Measurements from ENCODE around the gene ATP8A1. TPM values are rescaled to one million over a fixed set of nuclear protein-coding genes. Genes with fewer than 3 reads are reported as not detected.

Gene ATP8A1
- total RNA-seq, 2 experiments from 2014 or later: 80.0 to 141 TPM

- no TSS peak for BruUV-seq (replicated peaks)
- intact Hi-C loops (cut with micrococcal nuclease; ENCODE audit: unreplicated experiment): no loop called here
- H4K20me1 ChIP-seq (ENCODE audit: insufficient read depth, low read length): no peaks in the 10 kb centered on the region
- ChIA-PET POLR2A (interaction anchor here (0.5 to 0.7 kb wide), 2 partner anchors 209 to 581 kb away, joined by 3 read pairs; no protein-coding TSS in a partner anchor), CTCF (ENCODE audit: unreplicated experiment) (interaction anchor here (1.7 kb wide), 1 partner anchor 67 kb away, joined by 3 read pairs; no protein-coding TSS in a partner anchor)
- H3K79me2 ChIP-seq (ENCODE audit: insufficient read depth, low read depth, low read length): no peaks in the 10 kb centered on the region
- H3K4me2 ChIP-seq (ENCODE audit: low read length): no peak overlapping the region
- H3K36me3 ChIP-seq (ENCODE audit: insufficient read depth, low read length): no peaks in the 10 kb centered on the region
- TF ChIP-seq EZH2phosphoT487 (IDR thresholded peaks at IDR 0.05; ENCODE audit: borderline replicate concordance, low read depth, low read length) (no peak), CTCF (conservative IDR thresholded peaks at IDR 0.05; ENCODE audit: low read length) (no peak)
- no peak for DNase-seq (ENCODE audit: low spot score)
- no peaks in the 10 kb centered on the region for H3K9me2 ChIP-seq (ENCODE audit: insufficient read depth, low read length)
- no peaks in the 10 kb centered on the region for H3K9me3 ChIP-seq (ENCODE audit: low read length)
- no peak overlapping the region for H3K4me3 ChIP-seq (ENCODE audit: low read depth, low read length, poor library complexity, severe bottlenecking)
- no peak overlapping the region for H2AFZ ChIP-seq (ENCODE audit: low read length)
- H3K27ac ChIP-seq (ENCODE audit: low read depth, low read length, poor library complexity, severe bottlenecking): no peak overlapping the region
- H3K4me1 ChIP-seq (ENCODE audit: insufficient read depth, low read length, poor library complexity, severe bottlenecking): no peaks in the 10 kb centered on the region
Observed at GRCh38 chr4:42366959-42367358, 289.9 kb downstream of the ATP8A1 start.

- ChIA-PET CTCF (ENCODE audit: unreplicated experiment) (no interaction called here), POLR2A (no interaction called here)
- DNase-seq (ENCODE audit: low spot score): no peak
- TF ChIP-seq CTCF (conservative IDR thresholded peaks at IDR 0.05; ENCODE audit: low read length) (no peak), EZH2phosphoT487 (IDR thresholded peaks at IDR 0.05; ENCODE audit: borderline replicate concordance, low read depth, low read length) (no peak)
- Histone ChIP-seq H3K9me3 (ENCODE audit: low read length) (no peaks in the 10 kb centered on the region), H4K20me1 (ENCODE audit: insufficient read depth, low read length) (no peaks in the 10 kb centered on the region), H3K9me2 (ENCODE audit: insufficient read depth, low read length) (no peaks in the 10 kb centered on the region), H3K4me1 (ENCODE audit: insufficient read depth, low read length, poor library complexity, severe bottlenecking) (no peaks in the 10 kb centered on the region), H3K79me2 (ENCODE audit: insufficient read depth, low read depth, low read length) (no peaks in the 10 kb centered on the region), H2AFZ (ENCODE audit: low read length) (no peak overlapping the region), H3K4me3 (ENCODE audit: low read depth, low read length, poor library complexity, severe bottlenecking) (no peak overlapping the region), H3K36me3 (ENCODE audit: insufficient read depth, low read length) (no peaks in the 10 kb centered on the region), H3K4me2 (ENCODE audit: low read length) (no peak overlapping the region), H3K27ac (ENCODE audit: low read depth, low read length, poor library complexity, severe bottlenecking) (no peak overlapping the region)
- intact Hi-C loops (cut with micrococcal nuclease; ENCODE audit: unreplicated experiment): no loop called here
- BruUV-seq (replicated peaks): no TSS peak
Observed at GRCh38 chr4:42364266-42365053, 292.4 kb downstream of the ATP8A1 start.

GRCh38 chr4:42363614-42364013, 293.3 kb downstream of the ATP8A1 start:
- intact Hi-C loops (cut with micrococcal nuclease; ENCODE audit: unreplicated experiment): no loop called here
- ChIA-PET CTCF (ENCODE audit: unreplicated experiment) (no interaction called here), POLR2A (no interaction called here)
- Histone ChIP-seq H2AFZ (ENCODE audit: low read length) (no peak overlapping the region), H3K4me3 (ENCODE audit: low read depth, low read length, poor library complexity, severe bottlenecking) (no peak overlapping the region), H3K79me2 (ENCODE audit: insufficient read depth, low read depth, low read length) (no peaks in the 10 kb centered on the region), H4K20me1 (ENCODE audit: insufficient read depth, low read length) (no peaks in the 10 kb centered on the region), H3K4me2 (ENCODE audit: low read length) (no peak overlapping the region), H3K36me3 (ENCODE audit: insufficient read depth, low read length) (no peaks in the 10 kb centered on the region), H3K9me2 (ENCODE audit: insufficient read depth, low read length) (no peaks in the 10 kb centered on the region), H3K27ac (ENCODE audit: low read depth, low read length, poor library complexity, severe bottlenecking) (no peak overlapping the region), H3K4me1 (ENCODE audit: insufficient read depth, low read length, poor library complexity, severe bottlenecking) (no peaks in the 10 kb centered on the region), H3K9me3 (ENCODE audit: low read length) (no peaks in the 10 kb centered on the region)
- no TSS peak for BruUV-seq (replicated peaks)
- DNase-seq (ENCODE audit: low spot score): no peak
- TF ChIP-seq CTCF (conservative IDR thresholded peaks at IDR 0.05; ENCODE audit: low read length) (no peak), EZH2phosphoT487 (IDR thresholded peaks at IDR 0.05; ENCODE audit: borderline replicate concordance, low read depth, low read length) (no peak)
